COR-L47 (cell line): ENCODE measurements around the gene GNAZ.

Experiments used
- DNase-seq: peaks from one replicate; lab custom pipeline; 2025; lab: John Stamatoyannopoulos, UW

GNAZ gene

DNA sequence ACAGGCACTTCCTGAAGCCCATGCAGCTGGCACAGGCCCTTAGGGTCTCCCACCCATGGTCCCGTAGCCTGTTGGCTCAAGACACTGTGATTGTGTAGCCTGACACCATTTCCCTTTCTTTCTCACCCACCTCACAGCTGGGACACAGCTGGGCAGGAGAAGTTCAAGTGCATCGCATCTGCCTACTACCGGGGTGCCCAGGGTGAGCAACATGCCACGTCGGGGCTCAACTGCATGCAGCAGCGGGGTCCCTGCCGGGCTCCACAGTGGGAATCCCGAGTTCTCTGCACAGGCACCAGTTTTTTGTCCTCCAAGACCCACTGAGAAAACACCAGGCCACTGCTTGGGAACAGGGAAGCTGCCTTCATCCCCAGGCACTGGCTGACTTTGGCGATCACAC lies 85.5 kb downstream of the GNAZ start:
- no peak for DNase-seq

DNA sequence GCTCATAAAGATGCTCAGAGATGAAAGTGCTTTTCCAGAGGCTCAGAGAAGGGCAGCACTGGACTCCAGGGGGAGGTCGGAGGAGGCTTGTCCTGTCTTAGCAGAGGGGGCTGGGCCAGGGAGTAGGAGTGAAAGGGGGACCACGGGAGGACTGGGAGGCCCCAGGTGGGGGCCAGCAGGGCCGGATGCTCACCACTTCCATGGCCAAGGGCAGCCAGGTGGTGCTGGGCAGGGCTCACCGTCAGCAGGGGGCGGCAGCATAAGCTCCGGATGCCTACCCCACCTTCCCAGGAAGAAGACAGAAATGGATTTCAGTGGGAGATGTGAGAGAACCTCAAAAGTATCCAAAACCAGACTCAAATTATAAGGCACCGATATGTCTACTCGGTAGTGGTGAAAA lies 86.0 kb downstream of the GNAZ start:
- DNase-seq, result no peak

DNA sequence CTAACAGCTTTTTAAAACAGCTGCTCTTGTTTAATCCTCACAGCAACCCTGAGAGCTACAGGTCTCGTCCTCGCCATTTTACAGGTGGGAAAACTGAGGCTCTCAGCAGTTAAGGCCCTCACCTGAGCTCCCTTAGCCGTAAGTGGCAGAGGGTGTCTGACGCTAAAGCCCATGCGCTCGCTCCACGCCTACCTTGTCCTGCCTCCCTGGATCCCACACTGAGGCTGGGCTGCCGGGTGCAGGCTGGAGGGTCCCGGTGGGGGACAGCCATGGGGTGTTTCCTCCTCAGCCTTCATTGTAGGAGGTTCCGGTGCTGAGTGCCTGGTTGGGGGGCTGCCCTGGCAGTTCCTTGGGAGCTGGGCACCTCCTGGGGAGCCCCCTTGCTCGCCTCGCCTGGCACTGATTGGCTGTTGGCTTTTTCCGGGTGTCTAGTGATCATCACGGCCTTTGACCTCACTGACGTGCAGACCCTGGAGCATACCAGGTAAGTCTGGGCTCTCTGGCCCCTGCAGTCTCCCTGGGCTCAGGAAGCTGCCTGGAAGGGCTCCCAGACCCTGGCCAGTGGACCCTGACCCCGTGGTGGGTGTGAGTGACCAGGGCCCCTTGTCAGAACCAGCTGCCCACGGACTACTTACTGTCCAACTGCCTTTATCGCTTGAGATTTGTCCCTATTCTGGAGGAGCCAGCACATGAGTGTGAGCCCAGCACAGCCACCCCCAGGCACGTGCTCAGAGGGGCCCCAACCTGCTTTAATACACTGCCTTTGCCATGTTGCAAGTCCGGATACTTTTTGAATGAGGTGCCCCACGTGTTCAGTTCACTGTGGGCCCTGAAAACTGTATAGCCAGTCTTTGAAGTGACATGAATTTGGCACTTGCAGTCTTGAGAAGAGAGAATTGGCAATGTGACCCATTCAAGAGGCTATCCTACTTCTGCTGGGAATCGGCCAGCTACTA lies 87.5 kb downstream of the GNAZ start:
- DNase-seq, result no peak

DNA sequence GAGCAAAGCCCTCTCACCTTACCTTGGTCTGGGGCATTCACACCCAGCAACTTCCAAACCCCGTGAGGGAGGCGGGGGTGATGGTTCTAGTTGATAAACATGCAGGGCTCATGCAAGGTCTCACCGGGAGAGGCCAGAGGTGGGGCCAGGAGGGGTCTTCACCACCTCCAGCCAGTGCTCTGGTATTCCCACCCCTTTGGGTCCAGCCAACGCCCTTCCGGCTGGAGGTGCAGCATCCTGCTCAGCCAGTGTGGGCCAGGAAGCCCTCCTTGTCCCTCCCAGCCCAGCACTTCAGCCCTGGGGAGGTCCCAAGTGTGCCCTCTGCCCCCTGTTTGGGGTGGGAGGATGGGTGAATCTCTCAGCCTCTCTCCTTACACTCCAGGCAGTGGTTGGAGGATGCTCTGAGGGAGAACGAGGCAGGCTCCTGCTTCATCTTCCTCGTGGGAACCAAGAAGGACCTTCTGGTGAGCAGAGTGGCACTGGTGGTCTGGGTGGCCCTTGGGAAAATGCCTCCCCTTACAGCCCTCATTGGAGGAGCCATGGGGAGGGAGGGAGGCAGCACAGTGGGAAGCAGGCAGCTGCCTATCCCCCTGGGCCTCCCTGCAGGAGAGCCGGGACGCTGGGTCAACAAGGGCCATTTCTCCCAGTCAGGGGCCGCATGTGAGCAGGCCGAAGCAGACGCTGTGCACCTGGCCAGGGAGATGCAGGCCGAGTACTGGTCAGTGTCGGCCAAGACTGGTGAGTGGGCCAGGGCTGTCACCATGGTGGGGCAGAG lies 88.4 kb downstream of the GNAZ start:
- peak; percentile 38 for DNase-seq

- DNase-seq, result no peak
These were observed 88.9 kb downstream of the GNAZ start for GRCh38 chr22:23159291-23159630.

- DNase-seq, result no peak
These were observed 90.7 kb downstream of the GNAZ start for GRCh38 chr22:23161029-23161428.

DNA sequence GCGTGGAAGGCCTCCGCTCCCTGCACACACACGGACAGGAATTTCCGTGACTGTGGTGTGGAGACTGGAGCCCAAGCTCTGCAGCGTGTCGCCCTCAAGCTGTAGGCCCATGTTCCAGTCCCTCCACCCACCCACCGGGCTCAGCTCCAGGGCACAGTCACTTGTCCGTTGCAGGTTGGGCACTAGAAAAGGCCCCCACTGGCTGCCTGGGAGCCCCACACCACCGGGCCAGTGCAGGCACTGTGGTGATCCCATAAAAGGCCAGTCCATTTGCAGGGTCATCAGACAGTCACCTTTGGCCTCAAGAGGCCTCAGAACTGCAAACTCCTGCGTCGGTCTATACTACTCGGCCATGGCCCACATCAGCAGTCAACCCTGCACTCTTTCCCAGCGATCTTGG lies 91.3 kb downstream of the GNAZ start:
- no peak for DNase-seq

- peak; percentile 64 for DNase-seq
These were observed 93.3 kb downstream of the GNAZ start for GRCh38 chr22:23163665-23164064.

DNA sequence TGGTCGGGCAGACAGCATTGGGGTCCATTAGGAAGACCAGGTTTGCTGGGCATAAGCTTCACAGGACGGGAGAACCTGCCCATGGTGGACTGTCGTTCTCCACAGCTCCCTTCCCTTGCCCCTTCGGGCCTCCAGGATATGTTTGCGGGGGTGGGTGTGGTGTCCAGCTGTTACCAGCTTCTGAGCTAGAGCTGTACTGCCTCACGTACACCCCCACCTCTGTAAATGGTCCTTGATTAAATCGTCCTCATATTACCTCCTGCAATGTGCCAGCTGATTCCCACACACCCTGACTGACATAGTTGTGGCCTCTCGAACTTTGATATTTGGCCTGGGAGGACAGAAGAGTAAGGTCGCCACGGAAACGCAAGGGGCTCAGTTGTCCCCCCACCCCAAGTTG lies 93.8 kb downstream of the GNAZ start:
- no peak for DNase-seq

- DNase-seq, result no peak
These were observed 95.9 kb downstream of the GNAZ start for GRCh38 chr22:23166042-23166831.

DNA sequence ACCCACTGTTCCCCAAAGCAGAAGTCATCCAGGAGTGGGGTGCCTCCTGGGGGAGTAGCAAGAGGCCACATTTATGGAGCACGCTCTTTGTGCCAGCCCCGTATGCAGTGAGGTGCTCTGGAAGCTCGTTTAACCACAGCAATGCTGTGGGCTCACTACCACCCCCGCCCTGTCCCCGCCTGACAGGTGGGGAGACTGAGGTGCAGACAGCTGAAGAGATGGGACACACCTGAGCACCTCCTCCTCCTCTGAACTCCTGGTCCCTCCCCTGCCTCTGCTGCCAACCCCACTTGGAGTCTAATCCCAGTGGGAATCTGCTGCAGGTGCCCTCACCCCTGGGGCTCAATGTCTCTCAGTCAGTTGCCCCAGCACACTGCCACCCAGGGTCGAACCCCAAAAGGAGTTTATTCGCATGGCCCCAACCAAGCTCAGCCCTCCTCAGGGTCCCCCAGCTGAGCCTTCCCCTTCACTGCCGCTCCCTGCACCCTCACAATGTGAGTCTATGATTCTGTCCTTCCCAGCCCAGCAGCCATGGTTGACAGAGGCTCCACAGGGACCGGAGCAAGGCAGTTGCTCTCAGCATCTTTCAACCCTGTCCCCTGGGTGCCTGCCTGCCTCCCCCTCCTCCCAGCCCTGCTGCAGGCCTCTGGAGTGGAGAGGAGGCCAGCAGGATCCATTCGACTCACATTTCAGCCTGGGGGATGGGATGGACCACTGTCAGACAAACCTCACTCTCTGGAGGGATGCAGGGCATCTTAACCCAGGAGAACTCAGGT lies 96.7 kb downstream of the GNAZ start:
- DNase-seq, result no peak

DNA sequence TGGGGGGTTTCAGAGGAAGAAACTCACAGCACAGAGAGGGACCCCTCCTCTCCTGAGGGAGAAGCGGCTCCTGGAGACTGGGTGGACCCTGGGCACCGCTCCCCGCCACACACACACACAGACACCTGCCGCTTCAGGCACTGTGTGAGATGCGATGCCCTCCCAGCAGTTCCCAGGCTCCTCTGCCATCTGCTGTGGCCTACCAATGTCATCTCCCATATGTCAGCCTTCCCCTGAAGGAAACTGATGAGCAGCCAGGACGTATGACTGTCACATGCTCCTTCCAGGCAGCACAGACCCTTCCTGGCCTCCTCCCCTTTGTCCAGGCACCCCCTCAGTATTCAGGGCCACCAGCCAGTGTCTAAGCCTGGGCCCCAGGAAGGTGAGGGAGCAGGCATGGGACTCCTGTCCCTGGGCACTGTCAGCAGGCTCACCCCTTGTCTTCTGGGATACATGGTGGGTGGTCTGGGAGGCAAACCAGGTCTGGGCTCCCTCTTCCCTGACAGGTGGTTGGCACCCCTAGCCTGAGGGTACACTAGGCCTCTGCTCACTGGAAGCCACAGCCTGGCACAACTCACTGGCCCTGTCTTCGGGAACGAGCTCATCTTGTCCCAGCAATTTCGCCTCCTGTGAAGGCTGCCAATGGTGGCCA lies 98.2 kb downstream of the GNAZ start:
- DNase-seq, result no peak

DNA sequence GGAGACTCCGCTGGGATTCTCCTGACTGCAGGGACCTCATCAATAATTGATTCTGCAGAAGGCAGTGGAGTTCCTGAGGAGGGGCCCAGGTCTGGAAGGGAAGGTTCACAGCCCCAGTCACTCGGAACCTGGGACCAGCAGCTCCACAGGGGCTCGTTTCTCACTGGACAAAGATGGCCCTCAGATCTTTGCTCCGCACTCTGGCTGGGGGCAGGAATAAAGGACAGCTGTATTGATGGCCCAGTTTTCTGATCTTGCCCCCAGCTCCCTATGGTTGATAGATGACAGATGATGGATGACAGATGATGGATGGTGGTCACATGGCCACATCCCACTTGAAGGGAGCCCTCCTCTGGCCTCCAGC lies 98.7 kb downstream of the GNAZ start:
- no peak for DNase-seq
